Measurements from ENCODE around the gene HOXD11.

DNA sequence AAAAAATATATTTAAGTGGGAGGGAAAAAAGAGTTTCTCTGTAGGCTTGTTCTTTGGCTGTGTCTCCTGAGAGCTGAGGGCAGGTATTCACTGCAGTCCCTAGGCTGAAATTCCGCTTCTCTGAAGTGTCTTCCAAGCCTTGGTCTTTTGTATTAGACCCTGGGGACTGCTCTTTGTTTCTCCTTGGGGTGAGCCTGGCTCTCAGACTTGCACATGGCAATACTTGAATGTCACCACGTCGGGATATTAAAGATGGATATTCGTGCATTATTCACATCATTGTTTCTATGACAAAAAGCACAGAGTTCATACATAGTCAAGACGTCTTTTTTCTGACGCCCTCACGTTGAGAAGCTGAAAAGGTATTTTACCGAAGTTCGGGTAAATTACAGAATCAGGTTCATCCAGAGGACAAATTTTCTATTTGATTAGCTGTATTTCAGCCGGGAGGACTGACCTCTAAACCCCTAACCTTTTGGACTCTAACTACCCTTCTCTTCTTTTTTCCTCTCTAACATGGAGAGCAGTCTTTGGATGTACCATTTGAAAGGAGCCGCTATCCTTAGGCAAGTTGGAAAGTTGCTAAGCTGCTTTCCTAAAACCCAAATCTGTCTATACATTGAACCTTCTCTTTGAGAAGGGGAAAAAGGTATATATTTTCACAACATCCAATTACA is 47.6 kb downstream of the HOXD11 start:
- no peak for TF ChIP-seq POLR2A (IDR thresholded peaks at IDR 0.05)
- TF ChIP-seq CTCF (IDR thresholded peaks at IDR 0.05) = no peak
- no peak for TF ChIP-seq EP300 (IDR thresholded peaks at IDR 0.05)
